Activated CD4-positive, alpha-beta T cell treated with anti-CD3 and anti-CD28 coated beads, Interleukin-2, amount 10 ng/mL, durations not matched to agents 24 days and 14 days (primary cell): Measurements from ENCODE around the gene PDK1. TPM values are rescaled to one million over a fixed set of nuclear protein-coding genes. Genes with fewer than 3 reads are reported as not detected.
"Not testable (repeated sequence)": the region's sequence is repeated elsewhere in the genome, so short reads cannot be mapped to it uniquely, and the experiment has no call there.

Experiments used
- DNase-seq: peaks from one replicate; pipeline ENCODE4 v3.0.0; 2022
- H3K27ac Mint-ChIP-seq: one replicate; pipeline ENCODE4 v1.8.0; 2022; ENCODE audit warnings: mild to moderate bottlenecking, mixed read lengths
- H3K27me3 Mint-ChIP-seq: one replicate; pipeline ENCODE4 v1.8.0; 2022; ENCODE audit warnings: mixed read lengths
- H3K36me3 Mint-ChIP-seq: one replicate; pipeline ENCODE4 v1.8.0; 2022; ENCODE audit warnings: low read depth, mild to moderate bottlenecking, mixed read lengths
- H3K4me1 Mint-ChIP-seq: one replicate; pipeline ENCODE4 v1.8.0; 2021; ENCODE audit warnings: mixed read lengths
- H3K4me3 Mint-ChIP-seq: one replicate; pipeline ENCODE4 v1.8.0; 2022; ENCODE audit warnings: mild to moderate bottlenecking, moderate library complexity, mixed read lengths
- H3K9me3 Mint-ChIP-seq: one replicate; pipeline ENCODE4 v1.8.0; 2021; ENCODE audit warnings: mixed read lengths
- intact Hi-C: fragments of 100-400 bp; cut with micrococcal nuclease; formaldehyde crosslinking; loops from one replicate; pipeline ENCODE4 v1.15.1; 2023
- total RNA-seq: library from RNA; stranded (reverse); gene quantifications from 2 replicates; pipeline ENCODE4 v1.2.3, GENCODE V29; 2022

PDK1 gene
- total RNA-seq, 1 donor from 2014 or later, result 42.6 TPM

- Mint-ChIP-seq H3K4me3 (no peak overlapping the region), H3K36me3 (peaks cover 61% of the 10 kb centered on the region), H3K4me1 (peaks cover 37% of the 10 kb centered on the region), H3K27me3 (no peaks in the 10 kb centered on the region), H3K9me3 (no peaks in the 10 kb centered on the region), H3K27ac (no peak overlapping the region)
- DNase-seq, result no peak
- intact Hi-C loops, result no loop called here
Measured at GRCh38 chr2:172560721-172561120, 4.8 kb downstream of the PDK1 start.

DNA sequence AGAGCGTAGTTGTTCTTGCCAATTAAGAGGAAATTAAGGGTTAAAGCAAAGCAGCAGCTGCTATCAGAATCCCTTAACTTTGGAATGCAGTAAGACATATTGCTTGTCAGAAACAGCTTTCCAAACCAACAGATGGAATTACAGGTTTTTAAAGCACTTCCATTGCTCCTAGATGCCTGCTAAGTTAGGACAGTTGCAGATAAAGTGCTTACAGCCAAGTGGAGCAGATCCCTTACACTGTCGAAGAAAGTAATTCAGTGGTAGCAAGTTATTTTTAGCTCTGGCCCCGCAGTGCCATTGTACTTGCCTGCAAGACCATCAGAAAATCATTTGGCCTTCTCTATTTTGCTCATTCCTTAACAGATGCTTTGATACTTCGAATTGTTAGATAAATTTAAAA lies 5.4 kb downstream of the PDK1 start:
- Mint-ChIP-seq H3K27ac (no peak overlapping the region), H3K4me3 (no peak overlapping the region), H3K36me3 (peaks cover 66% of the 10 kb centered on the region), H3K27me3 (no peaks in the 10 kb centered on the region), H3K4me1 (peaks cover 37% of the 10 kb centered on the region), H3K9me3 (no peaks in the 10 kb centered on the region)
- intact Hi-C loops, result no loop called here
- DNase-seq, result no peak

GRCh38 chr2:172562298-172562697 lies 6.4 kb downstream of the PDK1 start:
- H3K9me3 Mint-ChIP-seq, result no peaks in the 10 kb centered on the region
- H3K4me3 Mint-ChIP-seq, result no peak overlapping the region
- DNase-seq, result no peak
- peaks cover 33% of the 10 kb centered on the region for H3K4me1 Mint-ChIP-seq
- H3K27me3 Mint-ChIP-seq, result no peaks in the 10 kb centered on the region
- peaks cover 69% of the 10 kb centered on the region for H3K36me3 Mint-ChIP-seq
- H3K27ac Mint-ChIP-seq, result no peak overlapping the region
- intact Hi-C loops, result no loop called here

DNA sequence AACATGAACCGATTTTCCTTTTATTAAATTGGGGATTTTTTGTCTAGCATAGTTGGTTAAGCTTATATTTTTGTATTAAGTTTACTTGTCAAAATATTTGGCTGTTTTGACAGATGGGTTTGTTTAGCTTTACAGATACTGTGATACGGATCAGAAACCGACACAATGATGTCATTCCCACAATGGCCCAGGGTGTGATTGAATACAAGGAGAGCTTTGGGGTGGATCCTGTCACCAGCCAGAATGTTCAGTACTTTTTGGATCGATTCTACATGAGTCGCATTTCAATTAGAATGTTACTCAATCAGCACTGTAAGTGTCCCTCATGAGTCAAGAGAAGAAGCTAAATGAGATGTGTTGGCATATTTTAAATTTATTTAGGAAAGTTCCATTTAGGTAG lies 8.5 kb downstream of the PDK1 start:
- H3K27me3 Mint-ChIP-seq, result no peaks in the 10 kb centered on the region
- intact Hi-C loops, result no loop called here
- DNase-seq, result peak; percentile 36
- H3K36me3 Mint-ChIP-seq, result peaks cover 73% of the 10 kb centered on the region
- no peak overlapping the region for H3K4me3 Mint-ChIP-seq
- H3K27ac Mint-ChIP-seq, result no peak overlapping the region
- H3K4me1 Mint-ChIP-seq, result peaks cover 25% of the 10 kb centered on the region
- H3K9me3 Mint-ChIP-seq, result peaks cover 3% of the 10 kb centered on the region

- H3K36me3 Mint-ChIP-seq, result peaks cover 85% of the 10 kb centered on the region
- no peak overlapping the region for H3K27ac Mint-ChIP-seq
- H3K9me3 Mint-ChIP-seq, result peaks cover 20% of the 10 kb centered on the region
- no peaks in the 10 kb centered on the region for H3K27me3 Mint-ChIP-seq
- intact Hi-C loops, result no loop called here
- peak; percentile 45 for DNase-seq
- H3K4me3 Mint-ChIP-seq, result no peak overlapping the region
- H3K4me1 Mint-ChIP-seq, result peaks cover 15% of the 10 kb centered on the region
Measured at GRCh38 chr2:172571245-172571644, 15.4 kb downstream of the PDK1 start.

DNA sequence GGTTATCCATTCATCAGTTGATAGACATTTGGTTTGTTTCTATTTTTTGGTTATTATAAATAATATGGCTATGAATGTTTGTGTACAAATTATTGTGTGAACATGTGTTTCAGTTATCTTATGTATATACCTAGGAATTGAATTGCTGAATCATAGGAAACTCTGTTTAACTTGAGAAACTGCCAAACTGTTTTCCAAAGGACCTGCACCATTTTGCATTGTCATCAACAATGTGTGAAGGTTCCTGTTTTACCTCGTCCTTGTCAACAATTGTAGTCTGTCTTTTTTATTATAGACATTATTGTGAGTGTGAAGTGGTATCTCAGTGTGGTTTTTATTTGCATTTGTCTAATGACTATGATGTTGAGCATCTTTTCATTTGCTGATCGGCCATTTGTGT lies 17.1 kb downstream of the PDK1 start:
- no peaks in the 10 kb centered on the region for H3K27me3 Mint-ChIP-seq
- intact Hi-C loops, result no loop called here
- H3K36me3 Mint-ChIP-seq, result peaks cover 87% of the 10 kb centered on the region
- H3K9me3 Mint-ChIP-seq, result peaks cover 23% of the 10 kb centered on the region
- H3K4me3 Mint-ChIP-seq, result no peak overlapping the region
- DNase-seq, result no peak
- peaks cover 11% of the 10 kb centered on the region for H3K4me1 Mint-ChIP-seq
- H3K27ac Mint-ChIP-seq, result no peak overlapping the region

DNA sequence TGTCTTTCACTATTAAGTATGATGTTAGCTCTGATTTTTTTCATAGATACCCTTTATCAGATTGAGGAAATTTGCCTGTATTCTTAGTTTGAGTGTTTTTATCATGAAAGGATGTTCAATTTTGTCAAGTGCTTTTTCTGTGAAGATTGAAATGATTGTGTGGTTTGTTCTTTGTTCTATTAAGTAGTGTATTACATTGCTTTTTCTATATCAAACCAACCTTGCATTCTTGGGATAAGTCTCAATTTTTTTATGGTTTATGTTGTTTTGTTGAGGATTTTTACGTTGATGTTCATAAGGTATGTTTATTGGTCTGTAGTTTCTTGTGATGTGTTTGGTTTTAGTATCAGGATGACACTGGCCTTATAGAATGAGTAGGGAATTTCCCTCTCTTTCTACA lies 19.1 kb downstream of the PDK1 start:
- H3K27me3 Mint-ChIP-seq, result no peaks in the 10 kb centered on the region
- peaks cover 91% of the 10 kb centered on the region for H3K36me3 Mint-ChIP-seq
- DNase-seq, result no peak
- H3K4me3 Mint-ChIP-seq, result no peak overlapping the region
- H3K27ac Mint-ChIP-seq, result no peak overlapping the region
- H3K4me1 Mint-ChIP-seq, result peaks cover 10% of the 10 kb centered on the region
- peaks cover 23% of the 10 kb centered on the region for H3K9me3 Mint-ChIP-seq
- intact Hi-C loops, result no loop called here

DNA sequence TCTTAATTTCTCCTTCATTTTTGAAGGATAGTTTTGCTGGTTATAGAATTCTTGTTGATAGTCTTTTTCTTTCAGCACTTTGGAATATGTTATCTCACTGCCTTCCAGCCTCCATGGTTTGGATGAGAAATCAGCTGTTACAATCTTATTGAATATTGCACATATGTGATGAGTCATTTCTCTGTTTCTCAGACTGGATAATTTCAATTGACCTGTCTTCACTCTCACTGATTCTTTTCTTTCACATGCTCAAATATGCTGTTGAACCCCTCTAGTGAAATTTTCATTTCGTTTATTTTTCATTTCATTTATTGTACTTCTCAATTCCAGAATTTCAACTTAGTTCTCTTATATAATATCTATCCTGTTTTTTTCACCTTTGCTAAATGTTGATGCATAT lies 22.2 kb downstream of the PDK1 start:
- Mint-ChIP-seq H3K27me3 (no peaks in the 10 kb centered on the region), H3K4me3 (no peak overlapping the region), H3K9me3 (peaks cover 19% of the 10 kb centered on the region), H3K27ac (no peak overlapping the region), H3K4me1 (peaks cover 14% of the 10 kb centered on the region), H3K36me3 (peaks cover 88% of the 10 kb centered on the region)
- intact Hi-C loops, result no loop called here
- DNase-seq, result no peak

- Mint-ChIP-seq H3K4me1 (peaks cover 12% of the 10 kb centered on the region), H3K27me3 (no peaks in the 10 kb centered on the region), H3K27ac (no peak overlapping the region), H3K36me3 (peaks cover 82% of the 10 kb centered on the region), H3K4me3 (no peak overlapping the region), H3K9me3 (peaks cover 18% of the 10 kb centered on the region)
- intact Hi-C loops, result no loop called here
- DNase-seq, result peak; percentile 32
Measured at GRCh38 chr2:172578860-172579512, 23.1 kb downstream of the PDK1 start.

GRCh38 chr2:172580544-172580943 lies 24.7 kb downstream of the PDK1 start:
- H3K27me3 Mint-ChIP-seq, result no peaks in the 10 kb centered on the region
- peaks cover 14% of the 10 kb centered on the region for H3K4me1 Mint-ChIP-seq
- intact Hi-C loops, result no loop called here
- no peak overlapping the region for H3K27ac Mint-ChIP-seq
- no peak for DNase-seq
- H3K4me3 Mint-ChIP-seq, result no peak overlapping the region
- H3K36me3 Mint-ChIP-seq, result peaks cover 76% of the 10 kb centered on the region
- peaks cover 6% of the 10 kb centered on the region for H3K9me3 Mint-ChIP-seq

DNA sequence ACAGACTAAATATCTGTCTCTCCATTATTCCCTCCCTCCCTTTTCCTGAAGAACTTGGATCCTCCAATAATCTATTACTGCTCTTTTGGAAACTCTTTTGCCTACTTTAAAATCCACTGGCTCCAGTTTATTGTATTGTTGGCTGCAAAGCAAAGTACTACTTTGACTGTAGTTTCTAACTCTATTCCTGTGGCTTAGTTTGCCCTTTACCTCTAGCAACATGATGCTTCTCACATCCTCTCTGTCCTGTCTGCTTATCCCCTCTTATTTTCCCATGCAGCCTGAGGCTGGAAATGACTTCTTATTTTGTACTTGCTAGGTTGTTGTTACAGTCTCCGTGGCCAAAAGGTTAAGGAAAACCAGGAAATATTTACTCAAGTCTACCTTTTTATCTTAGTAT lies 26.8 kb downstream of the PDK1 start:
- peaks cover 77% of the 10 kb centered on the region for H3K36me3 Mint-ChIP-seq
- DNase-seq, result peak; percentile 43
- no peak overlapping the region for H3K4me3 Mint-ChIP-seq
- H3K9me3 Mint-ChIP-seq, result peaks cover 11% of the 10 kb centered on the region
- no peak overlapping the region for H3K27ac Mint-ChIP-seq
- peaks cover 29% of the 10 kb centered on the region for H3K4me1 Mint-ChIP-seq
- H3K27me3 Mint-ChIP-seq, result no peaks in the 10 kb centered on the region
- intact Hi-C loops, result no loop called here

DNA sequence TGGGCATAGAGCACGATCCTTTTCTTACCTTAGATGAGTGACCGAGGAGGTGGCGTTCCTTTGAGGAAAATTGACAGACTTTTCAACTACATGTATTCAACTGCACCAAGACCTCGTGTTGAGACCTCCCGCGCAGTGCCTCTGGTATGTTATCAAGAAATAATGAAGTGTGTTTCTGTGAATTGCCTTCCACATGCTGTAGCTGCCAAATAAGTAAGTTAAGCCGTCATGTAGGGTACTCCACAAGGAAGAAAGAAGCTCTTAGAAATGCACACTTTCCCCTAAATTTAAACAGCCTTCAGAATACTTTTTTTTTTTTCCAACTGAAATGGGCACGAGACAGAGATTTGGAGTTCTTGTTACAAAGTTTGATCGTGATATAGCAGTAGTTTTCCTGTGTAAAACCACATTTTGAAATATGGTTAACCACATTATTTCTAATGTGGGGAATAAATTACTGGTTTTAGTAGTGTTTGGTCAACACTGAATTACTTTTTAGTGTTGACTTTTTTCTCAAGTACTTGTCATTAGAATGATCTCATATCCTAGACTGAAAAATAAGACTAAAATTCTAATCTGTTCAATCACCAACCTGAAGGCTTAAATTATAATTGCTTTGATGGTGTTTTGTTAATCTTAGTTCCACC lies 30.5 kb downstream of the PDK1 start:
- peak overlapping the region; percentile 56 for H3K4me3 Mint-ChIP-seq
- H3K27me3 Mint-ChIP-seq, result no peaks in the 10 kb centered on the region
- peaks cover 30% of the 10 kb centered on the region for H3K4me1 Mint-ChIP-seq
- DNase-seq, result peak; percentile 55
- intact Hi-C loops, result loop anchor here (2.0 kb wide), 1 partner anchor 30 kb away; the partner anchor contains the start of gene PDK1
- H3K36me3 Mint-ChIP-seq, result peaks cover 77% of the 10 kb centered on the region
- H3K9me3 Mint-ChIP-seq, result peaks cover 4% of the 10 kb centered on the region
- H3K27ac Mint-ChIP-seq, result peak overlapping the region; percentile 86

DNA sequence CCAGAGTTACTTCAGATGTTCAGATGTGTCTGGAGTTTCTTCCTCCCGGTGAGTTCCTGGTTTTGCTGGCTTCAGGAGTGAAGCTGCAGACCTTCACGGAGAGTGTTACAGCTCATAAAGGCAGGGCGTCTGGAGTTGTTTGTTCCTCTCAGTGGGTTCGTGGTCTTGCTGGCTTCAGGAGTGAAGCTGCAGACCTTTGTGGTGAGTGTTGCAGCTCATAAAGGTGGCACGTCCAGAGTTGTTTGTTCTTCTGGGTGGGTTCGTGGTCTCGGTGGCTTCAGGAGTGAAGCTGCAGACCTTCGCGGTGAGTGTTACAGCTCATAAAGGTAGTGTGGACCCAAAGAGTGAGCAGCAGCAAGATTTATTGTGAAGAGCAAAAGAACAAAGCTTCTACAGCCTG lies 31.3 kb downstream of the PDK1 start:
- not testable (repeated sequence) for H3K27ac Mint-ChIP-seq, H3K4me3 Mint-ChIP-seq, H3K27me3 Mint-ChIP-seq, H3K9me3 Mint-ChIP-seq
- DNase-seq, result peak; percentile 49
- intact Hi-C loops, result loop anchor here (2.0 kb wide), 1 partner anchor 30 kb away; the partner anchor contains the start of gene PDK1
- Mint-ChIP-seq H3K4me1 (peaks cover 30% of the 10 kb centered on the region), H3K36me3 (peaks cover 74% of the 10 kb centered on the region)

DNA sequence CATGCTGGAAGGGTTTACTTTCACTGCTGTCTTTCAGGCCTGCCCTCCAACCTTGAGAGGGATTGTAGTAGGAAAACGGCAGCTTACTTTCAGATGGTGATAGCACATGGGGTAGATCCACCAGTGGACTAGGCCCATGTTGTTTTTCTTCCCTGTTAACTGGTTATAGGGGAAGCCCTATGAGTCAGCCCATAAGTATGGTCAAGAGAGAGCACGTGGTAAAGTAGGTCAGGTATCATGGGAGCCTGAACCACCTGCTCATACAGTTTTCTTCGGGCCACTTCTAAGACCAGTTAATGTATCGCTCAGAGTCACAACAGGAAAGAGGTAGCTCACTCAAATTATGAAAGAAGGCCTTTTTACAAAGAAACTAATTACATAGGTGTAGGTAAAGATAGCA lies 33.0 kb downstream of the PDK1 start:
- Mint-ChIP-seq H3K36me3 (peaks cover 79% of the 10 kb centered on the region), H3K4me3 (no peak overlapping the region), H3K27me3 (no peaks in the 10 kb centered on the region), H3K27ac (no peak overlapping the region), H3K4me1 (peaks cover 24% of the 10 kb centered on the region), H3K9me3 (peaks cover 4% of the 10 kb centered on the region)
- peak; percentile 30 for DNase-seq
- intact Hi-C loops, result no loop called here
